Upper lobe of left lung (tissue), 4 donors: ENCODE measurements around the gene RBM10.

Experiments
- CTCF ChIP-seq, 6 experiments: fragments of 450-650 bp in 4 of 6; fragments of 200-600 bp in 2 of 6; sonication (generic) in 2 of 6; IDR thresholded peaks; one replicate each; pipeline ENCODE4 v1.5.1; 2016 to 2019; ENCODE audit warnings: antibody characterized with exemption in 6 of 6
- EP300 ChIP-seq, 4 donors: sonication (generic); formaldehyde crosslinking; IDR thresholded peaks; one replicate each; pipeline ENCODE4 v1.5.1; 2017; ENCODE audit warnings: antibody characterized with exemption in 4 of 4, control low read depth in 2 of 4

GRCh38 chrX:47209508-47210238, 64.7 kb downstream of the RBM10 start:
- no peak for TF ChIP-seq CTCF (IDR thresholded peaks at IDR 0.05)
- TF ChIP-seq EP300 (IDR thresholded peaks at IDR 0.05) = no peak
